ENCODE results near the gene ATP11A. TPM values are rescaled to one million over a fixed set of nuclear protein-coding genes. Genes with fewer than 3 reads are reported as not detected.
"Not testable (repeated sequence)": the region's sequence is repeated elsewhere in the genome, so short reads cannot be mapped to it uniquely, and the experiment has no call there.

Gene ATP11A
- total RNA-seq, 1 experiment from 2014 or later = 2.5 TPM

DNA sequence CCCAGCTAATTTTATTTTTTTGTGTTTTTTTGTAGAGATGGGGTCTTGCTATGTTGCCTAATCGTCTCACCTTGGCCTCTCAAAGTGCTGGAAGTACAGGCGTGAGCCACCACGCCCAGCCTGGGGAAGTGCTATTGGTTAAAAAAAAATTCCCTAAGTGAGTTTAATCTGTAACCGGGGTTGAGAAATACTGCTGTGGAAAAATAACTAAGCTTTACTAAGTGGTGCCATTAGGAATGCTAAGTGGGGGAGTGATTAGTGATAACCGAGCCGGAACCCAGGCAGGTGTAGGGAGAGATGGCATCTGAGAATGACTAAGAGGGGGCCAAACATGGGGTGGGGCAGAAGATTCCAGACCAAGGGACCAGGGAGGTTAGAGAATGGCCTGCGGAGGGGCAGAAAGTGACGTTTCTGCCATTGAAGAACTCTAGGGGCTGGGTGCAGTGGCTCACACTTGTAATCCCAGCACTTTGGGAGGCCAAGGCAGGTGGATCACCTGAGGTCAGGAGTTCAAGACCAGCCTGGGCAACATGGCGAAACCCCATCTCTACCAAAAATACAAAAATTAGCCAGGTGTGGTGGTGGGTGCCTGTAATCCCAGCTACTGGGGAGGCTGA, 4.5 kb upstream of the ATP11A start:
- not testable (repeated sequence) for H3K9me3 ChIP-seq, H3K27me3 ChIP-seq, H3K4me3 ChIP-seq, DNase-seq, H3K36me3 ChIP-seq

DNA sequence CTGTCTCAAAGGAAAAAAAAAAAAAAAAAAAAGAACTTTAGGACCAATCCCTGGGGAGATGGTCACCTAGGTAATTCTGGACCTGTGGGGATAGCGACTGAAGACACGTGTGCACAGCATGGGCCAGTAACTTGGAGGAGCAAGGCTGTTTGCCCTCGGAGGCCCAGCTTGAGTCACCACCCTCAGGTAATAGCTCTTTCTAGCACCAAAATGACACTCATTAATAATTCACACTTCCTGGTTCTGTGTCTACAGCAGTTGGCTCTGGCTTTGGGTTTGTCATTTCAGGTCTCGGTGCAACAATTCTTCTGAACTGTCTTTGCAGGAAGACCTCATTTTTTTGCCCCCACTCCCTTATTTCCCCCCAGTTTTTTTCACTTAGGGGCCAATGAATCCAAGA, 3.9 kb upstream of the ATP11A start:
- H3K4me3 ChIP-seq = no peak overlapping the region
- no peaks in the 10 kb centered on the region for H3K27me3 ChIP-seq
- no peak for DNase-seq
- no peaks in the 10 kb centered on the region for H3K9me3 ChIP-seq
- H3K36me3 ChIP-seq = no peaks in the 10 kb centered on the region

GRCh38 chr13:112686364-112686763, 3.5 kb upstream of the ATP11A start:
- no peak for DNase-seq
- H3K4me3 ChIP-seq = no peak overlapping the region
- H3K9me3 ChIP-seq = no peaks in the 10 kb centered on the region
- H3K27me3 ChIP-seq = no peaks in the 10 kb centered on the region
- no peaks in the 10 kb centered on the region for H3K36me3 ChIP-seq

- Histone ChIP-seq H3K9me3 (no peaks in the 10 kb centered on the region), H3K36me3 (no peaks in the 10 kb centered on the region), H3K4me3 (no peak overlapping the region), H3K27me3 (no peaks in the 10 kb centered on the region)
- no peak for DNase-seq
Observed at GRCh38 chr13:112686987-112687386, 2.9 kb upstream of the ATP11A start.

GRCh38 chr13:112687836-112688559, 1.8 kb upstream of the ATP11A start:
- Histone ChIP-seq H3K36me3 (no peaks in the 10 kb centered on the region), H3K9me3 (no peaks in the 10 kb centered on the region), H3K4me3 (no peak overlapping the region), H3K27me3 (no peaks in the 10 kb centered on the region)
- DNase-seq = no peak

DNA sequence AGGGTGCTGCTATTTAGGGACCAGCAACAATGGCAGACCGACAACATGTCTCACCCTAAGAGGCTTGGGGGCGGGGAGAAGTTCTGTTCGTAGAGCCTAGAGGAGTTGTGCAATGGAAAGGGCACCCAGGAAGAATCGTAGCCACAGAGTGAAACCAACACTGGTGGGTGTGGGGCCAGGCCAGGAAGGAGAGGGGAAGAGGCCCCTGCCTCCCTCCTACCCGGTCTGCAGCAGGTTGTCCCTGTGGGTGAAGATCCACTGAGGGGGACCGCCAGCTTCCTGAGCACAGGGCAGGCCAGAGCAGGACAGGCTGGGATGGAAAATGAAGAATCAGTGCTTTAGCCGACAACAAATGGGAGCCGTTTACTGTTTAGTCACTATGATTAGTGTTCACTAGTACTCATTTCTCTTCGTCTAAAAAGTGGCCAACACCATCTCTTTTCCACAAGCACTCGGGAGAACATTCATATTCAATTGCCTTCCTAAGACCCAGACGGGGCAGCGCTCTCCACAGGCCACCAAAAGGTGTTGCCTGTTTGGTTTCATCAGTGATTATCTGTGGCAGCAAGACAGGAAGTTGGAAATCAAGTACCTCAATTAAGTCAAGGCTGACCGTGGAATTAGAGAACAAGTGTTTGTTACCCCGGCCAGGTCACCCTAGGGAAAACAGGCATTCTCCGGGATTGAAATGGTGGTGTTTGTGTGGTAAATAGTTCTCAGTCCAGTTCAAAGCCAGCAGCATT, 1.1 kb upstream of the ATP11A start:
- Histone ChIP-seq H3K4me3 (peak overlapping the region; percentile 74), H3K9me3 (no peaks in the 10 kb centered on the region), H3K36me3 (no peaks in the 10 kb centered on the region), H3K27me3 (no peaks in the 10 kb centered on the region)
- DNase-seq = no peak

DNA sequence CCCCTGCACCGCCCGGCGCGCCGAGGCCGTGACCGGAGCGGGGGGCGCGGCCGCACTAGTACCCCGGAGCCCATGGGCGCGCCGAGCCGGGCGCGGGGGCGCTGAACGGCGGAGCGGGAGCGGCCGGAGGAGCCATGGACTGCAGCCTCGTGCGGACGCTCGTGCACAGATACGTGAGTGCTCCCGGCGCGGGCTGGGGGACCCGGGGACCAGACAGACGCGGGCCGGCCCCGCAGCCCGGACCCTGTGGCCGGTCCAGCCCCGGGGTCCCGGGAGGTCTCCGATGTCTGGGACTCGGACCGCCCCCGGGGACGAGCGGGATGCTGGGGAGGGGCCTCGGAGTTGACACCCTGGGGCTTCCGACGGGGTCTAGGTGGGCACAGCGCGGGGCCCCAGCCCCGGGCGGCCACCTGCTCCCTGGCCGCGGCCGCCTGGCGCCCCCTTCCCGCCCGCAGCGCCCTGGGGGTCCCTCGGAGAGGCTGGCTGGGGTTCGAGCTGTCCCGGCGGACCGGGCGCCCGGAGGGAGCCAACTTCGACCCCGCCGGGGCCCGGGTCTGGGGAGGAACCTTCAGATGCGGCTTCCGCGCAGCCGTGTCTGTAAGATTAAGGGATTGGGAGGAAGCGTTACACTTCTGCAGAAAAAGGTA, 568 bp downstream of the ATP11A start:
- no peaks in the 10 kb centered on the region for H3K9me3 ChIP-seq
- no peaks in the 10 kb centered on the region for H3K36me3 ChIP-seq
- peak; percentile 34 for DNase-seq
- H3K4me3 ChIP-seq = peak overlapping the region; percentile 74
- H3K27me3 ChIP-seq = no peaks in the 10 kb centered on the region

DNA sequence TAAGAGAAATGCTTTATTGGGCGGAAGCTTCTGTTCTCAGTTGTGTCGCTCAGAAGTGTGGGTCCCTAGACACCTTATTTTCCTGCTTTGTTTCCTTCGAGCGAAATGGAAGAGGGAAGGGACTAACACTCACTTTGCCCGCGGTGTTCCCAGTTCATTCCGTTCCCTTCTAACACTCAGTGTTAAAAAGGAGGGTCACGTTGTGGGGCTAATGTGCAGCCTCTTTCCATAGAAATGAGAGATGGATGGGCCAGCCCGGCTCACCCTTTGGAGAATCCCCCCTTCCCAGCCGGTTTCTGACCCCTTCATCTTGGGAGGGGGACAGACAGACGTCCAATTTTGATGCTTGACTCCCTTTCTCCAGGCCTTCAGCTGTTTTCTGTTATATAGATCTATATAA, 2.3 kb downstream of the ATP11A start:
- Histone ChIP-seq H3K27me3 (no peaks in the 10 kb centered on the region), H3K36me3 (no peaks in the 10 kb centered on the region), H3K4me3 (no peak overlapping the region), H3K9me3 (no peaks in the 10 kb centered on the region)
- no peak for DNase-seq

DNA sequence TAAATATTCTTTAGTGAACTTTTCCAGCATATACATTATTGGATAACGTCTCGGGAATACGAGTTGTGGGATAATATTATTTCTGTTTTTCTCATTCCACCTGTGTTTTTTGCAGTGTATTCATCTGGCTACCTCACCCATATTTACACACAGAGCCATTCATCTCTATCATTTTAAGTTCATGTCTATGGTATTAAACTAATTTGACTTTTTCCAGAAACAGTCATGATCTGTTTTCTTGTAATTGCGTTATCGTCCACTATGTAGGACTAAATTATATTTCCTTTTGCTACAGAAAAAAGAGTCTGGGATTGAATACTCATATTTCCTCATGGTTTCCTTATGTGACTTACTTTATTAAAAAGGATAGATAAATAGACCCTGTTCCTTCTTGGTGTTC, 2.7 kb downstream of the ATP11A start:
- DNase-seq = no peak
- Histone ChIP-seq H3K9me3 (no peaks in the 10 kb centered on the region), H3K4me3 (no peak overlapping the region), H3K27me3 (no peaks in the 10 kb centered on the region), H3K36me3 (no peaks in the 10 kb centered on the region)

GRCh38 chr13:112693831-112694497, 4.1 kb downstream of the ATP11A start:
- DNase-seq = peak; percentile 64
- no peaks in the 10 kb centered on the region for H3K36me3 ChIP-seq
- no peaks in the 10 kb centered on the region for H3K9me3 ChIP-seq
- no peaks in the 10 kb centered on the region for H3K27me3 ChIP-seq
- H3K4me3 ChIP-seq = no peak overlapping the region

GRCh38 chr13:112695121-112695520, 5.3 kb downstream of the ATP11A start:
- no peaks in the 10 kb centered on the region for H3K27me3 ChIP-seq
- H3K4me3 ChIP-seq = no peak overlapping the region
- H3K36me3 ChIP-seq = no peaks in the 10 kb centered on the region
- no peaks in the 10 kb centered on the region for H3K9me3 ChIP-seq
- no peak for DNase-seq

- Histone ChIP-seq H3K9me3 (no peaks in the 10 kb centered on the region), H3K4me3 (no peak overlapping the region)
- no peak for DNase-seq
Observed at GRCh38 chr13:112696001-112696868, 6.4 kb downstream of the ATP11A start.

GRCh38 chr13:112696869-112697465, 7.1 kb downstream of the ATP11A start:
- no peak overlapping the region for H3K4me3 ChIP-seq
- H3K36me3 ChIP-seq = no peaks in the 10 kb centered on the region
- H3K27me3 ChIP-seq = no peaks in the 10 kb centered on the region
- no peaks in the 10 kb centered on the region for H3K9me3 ChIP-seq
- DNase-seq = no peak

More at GRCh38 chr13:112696001-112696868, 6.4 kb downstream of the ATP11A start:
- Histone ChIP-seq H3K27me3 (no peaks in the 10 kb centered on the region), H3K36me3 (no peaks in the 10 kb centered on the region)

- Histone ChIP-seq H3K9me3 (no peaks in the 10 kb centered on the region), H3K4me3 (no peak overlapping the region), H3K36me3 (no peaks in the 10 kb centered on the region), H3K27me3 (no peaks in the 10 kb centered on the region)
- no peak for DNase-seq
Observed at GRCh38 chr13:112697756-112698655, 8.2 kb downstream of the ATP11A start.
